Cardiac ventricle fibroblast (primary cell): ENCODE results near the gene SEMA4G. TPM values are rescaled to one million over a fixed set of nuclear protein-coding genes. Genes with fewer than 3 reads are reported as not detected.

Experiments
- total RNA-seq: library from RNA; depleted of rRNA; stranded (reverse); fragments of >200 nt; gene quantifications from 2 replicates; pipeline ENCODE4 v1.2.3, GENCODE V29; 2015

Gene SEMA4G, protein sequence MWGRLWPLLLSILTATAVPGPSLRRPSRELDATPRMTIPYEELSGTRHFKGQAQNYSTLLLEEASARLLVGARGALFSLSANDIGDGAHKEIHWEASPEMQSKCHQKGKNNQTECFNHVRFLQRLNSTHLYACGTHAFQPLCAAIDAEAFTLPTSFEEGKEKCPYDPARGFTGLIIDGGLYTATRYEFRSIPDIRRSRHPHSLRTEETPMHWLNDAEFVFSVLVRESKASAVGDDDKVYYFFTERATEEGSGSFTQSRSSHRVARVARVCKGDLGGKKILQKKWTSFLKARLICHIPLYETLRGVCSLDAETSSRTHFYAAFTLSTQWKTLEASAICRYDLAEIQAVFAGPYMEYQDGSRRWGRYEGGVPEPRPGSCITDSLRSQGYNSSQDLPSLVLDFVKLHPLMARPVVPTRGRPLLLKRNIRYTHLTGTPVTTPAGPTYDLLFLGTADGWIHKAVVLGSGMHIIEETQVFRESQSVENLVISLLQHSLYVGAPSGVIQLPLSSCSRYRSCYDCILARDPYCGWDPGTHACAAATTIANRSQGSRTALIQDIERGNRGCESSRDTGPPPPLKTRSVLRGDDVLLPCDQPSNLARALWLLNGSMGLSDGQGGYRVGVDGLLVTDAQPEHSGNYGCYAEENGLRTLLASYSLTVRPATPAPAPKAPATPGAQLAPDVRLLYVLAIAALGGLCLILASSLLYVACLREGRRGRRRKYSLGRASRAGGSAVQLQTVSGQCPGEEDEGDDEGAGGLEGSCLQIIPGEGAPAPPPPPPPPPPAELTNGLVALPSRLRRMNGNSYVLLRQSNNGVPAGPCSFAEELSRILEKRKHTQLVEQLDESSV
- 0.94 and 1.8 TPM in 2 replicates for total RNA-seq

GRCh38 chr10:100969187-100970075 lies at the start of gene SEMA4G:
TSS of gene SEMA4G (plus strand) at chr10:100969504. CDS start at chr10:100972913, 3,409 bp downstream.

DNA sequence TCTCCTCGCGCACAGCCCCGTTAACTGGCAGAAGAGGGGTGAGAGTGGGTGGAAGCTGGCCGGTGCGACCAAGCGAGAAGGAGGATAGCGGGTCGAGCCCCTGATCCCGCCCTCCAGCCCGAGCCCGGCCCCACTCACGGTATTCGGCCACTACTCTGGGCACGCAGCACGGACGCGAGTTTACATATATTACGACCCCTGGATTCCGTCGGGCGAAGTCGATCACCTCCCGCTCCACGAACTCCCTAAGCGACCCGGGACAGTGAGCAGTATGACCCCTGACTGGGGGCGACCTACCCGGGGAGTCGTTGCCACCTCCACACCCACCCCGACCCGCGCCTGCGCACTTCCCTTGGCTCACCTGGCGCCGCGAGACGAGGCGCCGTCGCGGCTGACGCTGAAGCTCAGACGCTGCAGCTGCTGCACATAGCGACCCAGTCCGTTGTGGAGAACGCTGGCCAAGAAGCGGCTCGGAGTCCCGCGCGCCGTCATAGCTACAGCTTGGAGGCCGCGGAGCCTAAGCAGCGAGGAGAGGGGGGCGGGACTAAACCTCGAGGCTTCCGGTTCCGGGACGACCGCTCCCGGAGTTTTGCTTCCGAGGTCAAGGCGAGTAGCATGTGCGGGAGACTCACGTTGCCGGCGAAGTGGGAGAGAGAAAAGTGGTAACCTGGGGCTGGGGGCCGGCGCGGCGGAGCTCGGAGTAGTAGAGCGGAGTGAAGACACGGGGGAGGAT lies 17.8 kb downstream of the SEMA4G start, which contains the start of the genes MRPL43 and TWNK:
MRPL43 (minus strand) TSS at position 546 of the 733 bp plus-strand sequence; CDS start at position 492, 54 bp downstream.
TWNK (plus strand) TSS at position 592 of the 733 bp plus-strand sequence. CDS start 668 bp downstream, outside the sequence.

GRCh38 chr10:100999742-101000126 lies 30.4 kb downstream of the SEMA4G start, which contains the start of gene LZTS2:
TSS of gene LZTS2 (plus strand) at chr10:100999808. CDS start at chr10:101002539, 2,731 bp downstream.

Other genes with a start within 250 kb of the SEMA4G start
- not detected in 2 replicates for gene PAX2, start 223.9 kb upstream of the SEMA4G start, total RNA-seq
- gene SLF2, start 56.5 kb upstream of the SEMA4G start, total RNA-seq, result 14.1 and 14.5 TPM in 2 replicates
- 58.3 and 76.3 TPM in 2 replicates for gene MRPL43, start 18.0 kb downstream of the SEMA4G start, total RNA-seq
- gene TWNK, start 18.0 kb downstream of the SEMA4G start, total RNA-seq, result 7.0 and 9.9 TPM in 2 replicates
- gene LZTS2, start 30.3 kb downstream of the SEMA4G start, total RNA-seq, result 68.6 and 89.0 TPM in 2 replicates
- 0.06 and 1.4 TPM in 2 replicates for gene PDZD7, start 61.6 kb downstream of the SEMA4G start, total RNA-seq
- 26.9 and 32.9 TPM in 2 replicates for gene SFXN3, start 61.7 kb downstream of the SEMA4G start, total RNA-seq
- 23.5 and 25.0 TPM in 2 replicates for gene KAZALD1, start 92.5 kb downstream of the SEMA4G start, total RNA-seq
- not detected in 2 replicates for gene TLX1, start 161.8 kb downstream of the SEMA4G start, total RNA-seq